Measurements from ENCODE around the gene CRELD2.

The CRELD2 gene

DNA sequence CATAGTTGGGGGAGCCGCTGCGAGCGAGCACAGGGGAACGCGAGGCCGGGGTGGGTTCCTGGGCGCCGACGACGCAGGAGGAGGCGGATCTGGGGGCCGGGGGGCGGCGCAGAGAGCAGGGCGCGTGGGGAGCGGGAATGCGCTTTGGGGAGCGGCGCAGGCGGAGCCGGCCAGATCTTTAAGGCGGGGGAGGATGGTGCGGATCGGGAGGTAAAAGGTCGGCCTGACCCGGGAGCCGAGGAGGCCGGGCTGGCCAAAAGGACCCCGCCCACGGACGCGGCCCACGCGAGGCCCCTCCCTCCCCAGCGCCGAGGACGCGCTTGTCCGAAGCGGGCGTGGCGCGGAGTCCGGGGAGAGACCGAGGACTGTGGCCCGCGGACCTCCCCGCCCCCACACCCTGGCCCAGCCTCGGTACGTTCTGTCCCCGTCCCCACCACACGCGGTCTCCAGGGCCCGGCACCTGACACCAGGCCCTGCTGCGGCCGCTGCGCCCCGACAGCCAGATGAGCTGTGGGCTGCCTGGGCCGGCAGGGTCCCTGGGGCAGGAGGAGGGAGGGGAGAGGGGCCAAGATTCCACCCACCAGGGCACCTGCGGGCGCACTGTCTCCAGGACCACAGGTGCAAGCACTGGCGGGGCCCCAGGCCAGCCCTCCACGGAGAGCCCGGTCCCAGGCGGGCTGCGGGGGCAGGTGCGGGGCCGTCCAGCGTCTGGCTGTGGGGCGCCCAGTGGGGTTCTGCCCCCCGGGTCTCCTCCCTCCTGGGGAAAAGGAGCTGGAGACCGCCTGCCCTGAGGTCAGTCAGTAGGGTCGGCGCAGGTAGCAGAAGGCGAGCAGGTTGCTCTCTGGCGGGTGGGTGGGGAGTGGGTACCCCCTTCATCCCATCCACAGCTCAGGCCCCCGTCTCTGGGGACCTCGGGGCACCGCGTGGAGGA is 53.1 kb downstream of the CRELD2 start:
- Histone ChIP-seq H3K9ac (ENCODE audit: low read depth, low read length) (peak overlapping the region; percentile 82), H2AFZ (ENCODE audit: low read depth, low read length) (peak overlapping the region; percentile 76), H3K27me3 (ENCODE audit: insufficient read depth, low read length, poor library complexity) (no peaks in the 10 kb centered on the region), H3K79me2 (ENCODE audit: insufficient read depth, low read length) (no peaks in the 10 kb centered on the region), H4K20me1 (ENCODE audit: insufficient read depth, low read length) (peaks cover 5% of the 10 kb centered on the region), H3K27ac (ENCODE audit: low read length) (peak overlapping the region; percentile 63), H3K4me1 (ENCODE audit: insufficient read depth, low read length) (peaks cover 30% of the 10 kb centered on the region), H3K4me2 (ENCODE audit: insufficient read depth, low read length) (peak overlapping the region; percentile 98), H3K9me3 (ENCODE audit: insufficient read depth, low read length, severe bottlenecking) (no peaks in the 10 kb centered on the region), H3K4me3 (ENCODE audit: low read depth in 1 of 2, low read length in 2 of 2) (peak overlapping the region; percentile 17 to 65; a peak in 3 of 4 replicates), H3K36me3 (ENCODE audit: insufficient read depth, low read length) (no peaks in the 10 kb centered on the region)
- DNase-seq (peak; percentile 80), ATAC-seq (ENCODE audit: insufficient read depth, low read depth) (peak; percentile 73)
- TF ChIP-seq EZH2 (IDR thresholded peaks at IDR 0.05; ENCODE audit: borderline replicate concordance, low read depth, low read length, severe bottlenecking) = no peak
- TF ChIP-seq, protein P1, sequence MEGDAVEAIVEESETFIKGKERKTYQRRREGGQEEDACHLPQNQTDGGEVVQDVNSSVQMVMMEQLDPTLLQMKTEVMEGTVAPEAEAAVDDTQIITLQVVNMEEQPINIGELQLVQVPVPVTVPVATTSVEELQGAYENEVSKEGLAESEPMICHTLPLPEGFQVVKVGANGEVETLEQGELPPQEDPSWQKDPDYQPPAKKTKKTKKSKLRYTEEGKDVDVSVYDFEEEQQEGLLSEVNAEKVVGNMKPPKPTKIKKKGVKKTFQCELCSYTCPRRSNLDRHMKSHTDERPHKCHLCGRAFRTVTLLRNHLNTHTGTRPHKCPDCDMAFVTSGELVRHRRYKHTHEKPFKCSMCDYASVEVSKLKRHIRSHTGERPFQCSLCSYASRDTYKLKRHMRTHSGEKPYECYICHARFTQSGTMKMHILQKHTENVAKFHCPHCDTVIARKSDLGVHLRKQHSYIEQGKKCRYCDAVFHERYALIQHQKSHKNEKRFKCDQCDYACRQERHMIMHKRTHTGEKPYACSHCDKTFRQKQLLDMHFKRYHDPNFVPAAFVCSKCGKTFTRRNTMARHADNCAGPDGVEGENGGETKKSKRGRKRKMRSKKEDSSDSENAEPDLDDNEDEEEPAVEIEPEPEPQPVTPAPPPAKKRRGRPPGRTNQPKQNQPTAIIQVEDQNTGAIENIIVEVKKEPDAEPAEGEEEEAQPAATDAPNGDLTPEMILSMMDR (IDR thresholded peaks at IDR 0.05; ENCODE audit: borderline replicate concordance, extremely low read depth, low read length, poor library complexity, severe bottlenecking) = no peak

DNA sequence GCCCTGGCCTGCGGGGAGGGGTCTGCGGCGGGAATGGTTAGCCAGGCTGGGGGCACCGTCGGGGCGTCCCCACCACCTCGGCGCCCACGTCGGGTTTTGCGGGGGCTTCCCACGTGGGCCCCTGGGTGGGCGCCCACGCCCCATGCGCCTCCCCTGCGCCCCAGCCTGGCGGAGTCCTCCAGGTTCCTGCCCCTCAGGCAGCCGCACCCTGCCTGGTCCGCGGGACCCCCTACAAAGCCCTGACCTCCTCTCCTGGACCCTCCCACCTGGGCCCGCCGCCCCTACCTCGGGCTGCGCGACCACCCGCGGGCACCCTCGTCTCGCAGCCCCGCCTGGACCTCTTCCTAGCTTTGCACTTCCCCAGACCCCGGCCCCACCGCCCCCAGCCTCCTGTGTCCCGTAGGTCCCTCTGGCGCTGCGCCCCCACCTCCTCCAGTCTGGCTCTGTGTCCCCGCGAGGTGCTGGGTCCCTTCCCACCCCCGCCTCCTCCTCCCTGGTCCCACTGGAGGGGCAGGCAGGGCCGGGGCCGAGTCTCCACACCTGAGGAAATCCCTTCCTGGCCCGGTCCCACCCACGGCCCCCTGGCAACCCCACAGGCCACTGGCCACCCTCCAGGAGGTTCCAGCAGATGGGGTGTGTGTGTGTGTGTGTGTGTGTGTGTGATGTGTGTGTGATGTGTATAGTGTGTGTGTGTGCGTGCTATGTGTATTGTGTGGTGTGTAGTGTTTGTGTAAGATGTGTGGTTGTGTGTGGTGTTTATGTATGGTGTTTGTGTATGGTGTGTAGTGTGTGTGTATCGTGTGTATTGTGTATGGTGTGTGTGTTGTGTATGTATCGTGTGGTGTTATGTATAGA is 54.0 kb downstream of the CRELD2 start:
- Histone ChIP-seq H3K9me3 (ENCODE audit: insufficient read depth, low read length, severe bottlenecking) (no peaks in the 10 kb centered on the region), H3K79me2 (ENCODE audit: insufficient read depth, low read length) (no peaks in the 10 kb centered on the region), H3K36me3 (ENCODE audit: insufficient read depth, low read length) (no peaks in the 10 kb centered on the region), H4K20me1 (ENCODE audit: insufficient read depth, low read length) (peaks cover 5% of the 10 kb centered on the region), H3K27ac (ENCODE audit: low read length) (no peak overlapping the region), H2AFZ (ENCODE audit: low read depth, low read length) (no peak overlapping the region), H3K4me1 (ENCODE audit: insufficient read depth, low read length) (peaks cover 30% of the 10 kb centered on the region), H3K4me3 (ENCODE audit: low read depth in 1 of 2, low read length in 2 of 2) (peak overlapping the region in 1 of 2 experiments; percentile 65; a peak in 2 of 4 replicates), H3K4me2 (ENCODE audit: insufficient read depth, low read length) (peak overlapping the region; percentile 98), H3K27me3 (ENCODE audit: insufficient read depth, low read length, poor library complexity) (no peaks in the 10 kb centered on the region), H3K9ac (ENCODE audit: low read depth, low read length) (peak overlapping the region; percentile 82)
- no peak for ATAC-seq (ENCODE audit: insufficient read depth, low read depth)
- TF ChIP-seq EZH2 (IDR thresholded peaks at IDR 0.05; ENCODE audit: borderline replicate concordance, low read depth, low read length, severe bottlenecking) = no peak
- TF ChIP-seq, protein P1 (IDR thresholded peaks at IDR 0.05; ENCODE audit: borderline replicate concordance, extremely low read depth, low read length, poor library complexity, severe bottlenecking) = no peak
- DNase-seq = no peak

DNA sequence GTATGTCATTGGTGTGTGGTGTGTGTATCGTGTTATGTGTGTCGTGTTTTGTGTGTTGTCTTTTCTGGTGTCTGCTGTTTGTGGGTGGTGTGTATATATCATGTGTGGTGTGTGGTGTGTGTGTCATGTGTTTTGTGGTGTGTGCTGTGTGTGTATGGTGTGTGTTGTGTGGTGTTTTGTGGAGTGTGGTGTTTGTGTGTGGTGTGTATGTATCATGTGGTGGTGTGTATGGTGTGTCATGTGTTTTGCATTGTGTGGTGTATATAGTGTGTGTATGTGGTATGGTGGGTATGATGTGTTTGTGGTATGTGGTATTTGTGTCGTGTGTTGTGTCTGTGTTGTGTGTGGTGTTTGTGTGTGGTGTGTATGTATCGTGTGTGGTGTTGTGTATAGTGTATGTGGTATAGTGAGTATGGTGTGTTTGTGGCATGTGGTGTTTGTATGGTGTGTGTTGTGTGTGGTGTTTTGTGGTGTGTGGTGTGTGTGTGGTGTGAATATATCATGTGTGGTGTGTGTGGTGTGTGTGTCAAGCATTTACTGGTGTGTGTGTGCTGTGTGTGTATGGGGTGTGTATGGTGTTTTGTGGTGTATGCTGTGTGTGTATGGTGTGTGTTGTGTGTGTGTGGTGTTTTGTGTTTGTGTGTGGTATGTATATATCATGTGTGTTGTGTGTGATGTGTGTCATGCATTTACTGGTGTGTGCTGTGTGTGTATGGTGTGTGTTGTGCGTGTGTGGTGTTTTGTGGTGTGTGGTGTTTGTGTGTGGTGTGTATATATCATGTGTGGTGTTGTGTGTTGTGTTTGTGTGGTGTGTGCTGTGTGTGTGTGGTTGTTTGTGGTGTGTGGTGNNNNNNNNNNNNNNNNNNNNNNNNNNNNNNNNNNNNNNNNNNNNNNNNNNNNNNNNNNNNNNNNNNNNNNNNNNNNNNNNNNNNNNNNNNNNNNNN is 54.9 kb downstream of the CRELD2 start:
- TF ChIP-seq, protein P1 (IDR thresholded peaks at IDR 0.05; ENCODE audit: borderline replicate concordance, extremely low read depth, low read length, poor library complexity, severe bottlenecking) = no peak
- TF ChIP-seq EZH2 (IDR thresholded peaks at IDR 0.05; ENCODE audit: borderline replicate concordance, low read depth, low read length, severe bottlenecking) = no peak
- Histone ChIP-seq H3K9me3 (ENCODE audit: insufficient read depth, low read length, severe bottlenecking) (no peaks in the 10 kb centered on the region), H3K79me2 (ENCODE audit: insufficient read depth, low read length) (no peaks in the 10 kb centered on the region), H2AFZ (ENCODE audit: low read depth, low read length) (no peak overlapping the region), H3K27ac (ENCODE audit: low read length) (no peak overlapping the region), H3K4me1 (ENCODE audit: insufficient read depth, low read length) (peaks cover 30% of the 10 kb centered on the region), H4K20me1 (ENCODE audit: insufficient read depth, low read length) (peaks cover 5% of the 10 kb centered on the region), H3K4me2 (ENCODE audit: insufficient read depth, low read length) (no peak overlapping the region), H3K4me3 (ENCODE audit: low read depth in 1 of 2, low read length in 2 of 2) (no peak overlapping the region), H3K36me3 (ENCODE audit: insufficient read depth, low read length) (no peaks in the 10 kb centered on the region), H3K9ac (ENCODE audit: low read depth, low read length) (no peak overlapping the region), H3K27me3 (ENCODE audit: insufficient read depth, low read length, poor library complexity) (no peaks in the 10 kb centered on the region)
- ATAC-seq (ENCODE audit: insufficient read depth, low read depth) (no peak), DNase-seq (no peak)
